Measurements from ENCODE around the gene DGKG. TPM values are rescaled to one million over a fixed set of nuclear protein-coding genes. Genes with fewer than 3 reads are reported as not detected.

DGKG gene
- total RNA-seq, 4 donors from 2014 or later: 0.84 to 5.8 (median 2.9) TPM

- ATAC-seq (ENCODE audit: low FRiP score) (no peak), DNase-seq (ENCODE audit: low spot score) (no peak)
- no peak for TF ChIP-seq CTCF (IDR thresholded peaks at IDR 0.05)
These were observed 22.7 kb downstream of the DGKG start for GRCh38 chr3:186339180-186339918.

- DNase-seq (ENCODE audit: low spot score) (no peak), ATAC-seq (ENCODE audit: low FRiP score) (no peak)
- no peak for TF ChIP-seq CTCF (IDR thresholded peaks at IDR 0.05)
These were observed 28.8 kb downstream of the DGKG start for GRCh38 chr3:186333256-186333655.

GRCh38 chr3:186330772-186331460 lies 31.1 kb downstream of the DGKG start:
- TF ChIP-seq CTCF (IDR thresholded peaks at IDR 0.05): no peak
- DNase-seq (ENCODE audit: low spot score) (no peak), ATAC-seq (ENCODE audit: low FRiP score) (no peak)

GRCh38 chr3:186329589-186329988 lies 32.4 kb downstream of the DGKG start:
- ATAC-seq (ENCODE audit: low FRiP score) (no peak), DNase-seq (ENCODE audit: low spot score) (no peak)
- TF ChIP-seq CTCF (IDR thresholded peaks at IDR 0.05): no peak

GRCh38 chr3:186327912-186328487 lies 34.0 kb downstream of the DGKG start:
- DNase-seq (ENCODE audit: low spot score) (no peak), ATAC-seq (ENCODE audit: low FRiP score) (no peak)
- TF ChIP-seq CTCF (IDR thresholded peaks at IDR 0.05): no peak

- DNase-seq (ENCODE audit: low spot score) (no peak), ATAC-seq (ENCODE audit: low FRiP score) (no peak)
- TF ChIP-seq CTCF (IDR thresholded peaks at IDR 0.05): no peak
These were observed 39.3 kb downstream of the DGKG start for GRCh38 chr3:186322761-186323160.

All from omental fat pad (tissue), 4 donors.